Parathyroid adenoma (tissue), 2 donors: Measurements from ENCODE around the gene PROM1.

ENCODE experiments used
- H2AFZ ChIP-seq: fragments of 300-600 bp; sonication (generic); one replicate; pipeline ENCODE4 v1.7.0; 2017; ENCODE audit warnings: antibody characterized with exemption, mild to moderate bottlenecking
- H3K27ac ChIP-seq: fragments of 300-600 bp; sonication (generic); one replicate; pipeline ENCODE4 v1.7.0; 2017
- H3K27me3 ChIP-seq: fragments of 300-600 bp; sonication (generic); one replicate; pipeline ENCODE4 v1.7.0; 2017; ENCODE audit warnings: low read length; ENCODE audit not compliant: control insufficient read depth, insufficient read depth
- H3K36me3 ChIP-seq: fragments of 300-600 bp; sonication (generic); one replicate; pipeline ENCODE4 v1.7.0; 2017; ENCODE audit warnings: low read length; ENCODE audit not compliant: control insufficient read depth, insufficient read depth
- H3K4me1 ChIP-seq: fragments of 300-600 bp; sonication (generic); one replicate; pipeline ENCODE4 v1.7.0; 2017; ENCODE audit warnings: control low read depth
- H3K4me2 ChIP-seq: fragments of 300-600 bp; sonication (generic); one replicate; pipeline ENCODE4 v1.7.0; 2017; ENCODE audit warnings: low read length
- H3K4me3 ChIP-seq: fragments of 300-600 bp; sonication (generic); one replicate; pipeline ENCODE4 v1.7.0; 2017; ENCODE audit warnings: low read depth, low read length
- H3K79me2 ChIP-seq: fragments of 300-600 bp; sonication (generic); one replicate; pipeline ENCODE4 v1.7.0; 2017; ENCODE audit warnings: control low read depth
- H3K9ac ChIP-seq: fragments of 300-600 bp; sonication (generic); one replicate; pipeline ENCODE4 v1.7.0; 2017; ENCODE audit warnings: mild to moderate bottlenecking
- H3K9me3 ChIP-seq: fragments of 300-600 bp; sonication (generic); one replicate; pipeline ENCODE4 v1.7.0; 2017; ENCODE audit warnings: low read length; ENCODE audit not compliant: control insufficient read depth
- TF ChIP-seq, protein P1 (sequence below): fragments of 300-600 bp; sonication (generic); IDR thresholded peaks from one replicate; pipeline ENCODE4 v1.7.0; 2017; ENCODE audit warnings: antibody characterized with exemption, mild to moderate bottlenecking
- donor health status: primary hyperparathyroidism.

PROM1 gene

DNA sequence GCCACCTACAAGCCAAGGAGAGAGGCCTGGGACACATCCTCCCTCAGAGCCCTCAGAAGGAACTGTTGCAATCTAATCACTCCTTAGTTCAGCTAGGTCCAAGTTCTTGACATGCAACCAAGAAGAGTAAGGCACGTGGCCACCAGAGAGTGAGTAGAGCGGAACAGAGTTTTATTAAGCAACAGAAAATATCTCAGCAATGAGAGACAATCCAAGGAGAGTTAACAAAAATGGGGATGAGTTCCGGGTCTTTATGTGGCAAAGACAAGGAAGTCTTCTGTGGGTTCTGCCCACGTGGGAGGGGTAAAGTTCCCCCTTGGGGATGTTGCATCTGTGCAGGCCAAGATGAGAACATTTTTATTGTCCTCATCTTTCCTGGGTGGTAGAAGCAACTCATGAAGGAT, 38.5 kb upstream of the PROM1 start:
- H3K36me3 ChIP-seq, result no peaks in the 10 kb centered on the region
- no peaks in the 10 kb centered on the region for H3K27me3 ChIP-seq
- H3K79me2 ChIP-seq, result no peaks in the 10 kb centered on the region
- no peaks in the 10 kb centered on the region for H3K9me3 ChIP-seq
- H3K4me2 ChIP-seq, result no peak overlapping the region
- no peak overlapping the region for H3K9ac ChIP-seq
- no peak overlapping the region for H3K27ac ChIP-seq
- TF ChIP-seq, protein P1, sequence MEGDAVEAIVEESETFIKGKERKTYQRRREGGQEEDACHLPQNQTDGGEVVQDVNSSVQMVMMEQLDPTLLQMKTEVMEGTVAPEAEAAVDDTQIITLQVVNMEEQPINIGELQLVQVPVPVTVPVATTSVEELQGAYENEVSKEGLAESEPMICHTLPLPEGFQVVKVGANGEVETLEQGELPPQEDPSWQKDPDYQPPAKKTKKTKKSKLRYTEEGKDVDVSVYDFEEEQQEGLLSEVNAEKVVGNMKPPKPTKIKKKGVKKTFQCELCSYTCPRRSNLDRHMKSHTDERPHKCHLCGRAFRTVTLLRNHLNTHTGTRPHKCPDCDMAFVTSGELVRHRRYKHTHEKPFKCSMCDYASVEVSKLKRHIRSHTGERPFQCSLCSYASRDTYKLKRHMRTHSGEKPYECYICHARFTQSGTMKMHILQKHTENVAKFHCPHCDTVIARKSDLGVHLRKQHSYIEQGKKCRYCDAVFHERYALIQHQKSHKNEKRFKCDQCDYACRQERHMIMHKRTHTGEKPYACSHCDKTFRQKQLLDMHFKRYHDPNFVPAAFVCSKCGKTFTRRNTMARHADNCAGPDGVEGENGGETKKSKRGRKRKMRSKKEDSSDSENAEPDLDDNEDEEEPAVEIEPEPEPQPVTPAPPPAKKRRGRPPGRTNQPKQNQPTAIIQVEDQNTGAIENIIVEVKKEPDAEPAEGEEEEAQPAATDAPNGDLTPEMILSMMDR, result no peak
- H2AFZ ChIP-seq, result no peak overlapping the region
- no peaks in the 10 kb centered on the region for H3K4me1 ChIP-seq
- H3K4me3 ChIP-seq, result no peak overlapping the region

DNA sequence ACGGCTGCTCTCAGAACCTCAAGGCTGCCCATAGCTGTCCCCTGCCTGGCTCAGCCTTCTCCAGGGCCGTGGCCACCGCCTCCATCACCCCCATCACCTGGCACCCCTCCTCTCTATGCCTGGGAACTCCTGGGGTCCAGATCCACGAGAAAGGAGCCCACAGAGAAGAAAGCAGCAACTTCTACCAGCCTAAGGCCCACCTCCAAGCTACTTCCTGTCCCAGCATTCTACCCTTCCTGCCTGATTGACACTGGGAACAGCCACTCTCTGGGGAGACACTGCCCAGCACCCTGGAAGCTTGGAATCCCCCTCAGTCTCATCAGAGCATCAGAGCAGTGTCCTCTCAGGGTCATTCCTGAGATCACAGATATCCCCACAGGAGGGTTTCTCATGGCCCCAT, 36.9 kb upstream of the PROM1 start:
- H3K4me2 ChIP-seq, result no peak overlapping the region
- H3K9me3 ChIP-seq, result no peaks in the 10 kb centered on the region
- no peaks in the 10 kb centered on the region for H3K79me2 ChIP-seq
- no peak overlapping the region for H3K27ac ChIP-seq
- H3K4me3 ChIP-seq, result no peak overlapping the region
- no peaks in the 10 kb centered on the region for H3K27me3 ChIP-seq
- H3K4me1 ChIP-seq, result no peaks in the 10 kb centered on the region
- TF ChIP-seq, protein P1, result no peak
- H3K9ac ChIP-seq, result no peak overlapping the region
- no peak overlapping the region for H2AFZ ChIP-seq
- no peaks in the 10 kb centered on the region for H3K36me3 ChIP-seq

DNA sequence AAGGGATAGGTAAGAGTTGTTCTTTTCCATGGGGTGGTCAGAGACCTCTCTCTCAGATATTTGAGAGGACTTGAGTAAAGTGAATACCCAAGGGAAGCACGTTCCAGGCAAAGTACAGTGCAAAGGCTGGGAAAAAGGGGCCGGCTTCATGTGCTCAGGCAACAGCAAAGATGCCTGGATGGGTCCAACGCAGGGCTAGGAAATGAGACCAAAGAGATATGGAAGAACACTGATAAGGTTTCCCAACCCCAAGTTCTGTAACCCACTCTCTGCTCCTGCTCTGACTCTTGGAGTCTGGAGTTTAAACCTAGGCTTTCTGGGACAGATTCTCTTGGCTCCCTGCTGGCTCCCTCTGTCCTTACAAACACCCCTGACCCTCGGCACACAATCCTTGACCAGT, 36.2 kb upstream of the PROM1 start:
- Histone ChIP-seq H3K9ac (no peak overlapping the region), H3K79me2 (no peaks in the 10 kb centered on the region), H3K4me1 (no peaks in the 10 kb centered on the region), H3K4me3 (no peak overlapping the region), H3K4me2 (no peak overlapping the region), H3K9me3 (no peaks in the 10 kb centered on the region), H3K27me3 (no peaks in the 10 kb centered on the region), H2AFZ (no peak overlapping the region), H3K27ac (no peak overlapping the region), H3K36me3 (no peaks in the 10 kb centered on the region)
- TF ChIP-seq, protein P1, result no peak

DNA sequence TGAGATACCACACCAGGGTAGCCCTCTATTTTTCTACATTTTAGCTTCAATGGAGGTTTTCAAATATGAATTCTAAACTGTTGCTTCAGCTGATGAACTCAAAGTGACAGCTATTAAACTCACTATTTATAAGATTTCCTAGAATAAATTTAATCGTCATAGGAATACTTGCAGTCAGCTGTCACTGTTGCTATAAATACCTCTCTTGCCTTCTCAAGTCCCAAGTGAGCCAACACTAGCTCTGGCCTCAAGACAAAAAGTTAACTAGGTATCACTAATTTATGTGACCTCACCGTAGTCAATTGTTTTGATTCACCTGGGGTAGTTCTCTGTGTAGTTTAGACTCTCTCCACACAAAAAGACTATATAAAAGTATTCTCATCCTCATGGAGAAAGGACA, 34.3 kb upstream of the PROM1 start:
- H3K36me3 ChIP-seq, result no peaks in the 10 kb centered on the region

DNA sequence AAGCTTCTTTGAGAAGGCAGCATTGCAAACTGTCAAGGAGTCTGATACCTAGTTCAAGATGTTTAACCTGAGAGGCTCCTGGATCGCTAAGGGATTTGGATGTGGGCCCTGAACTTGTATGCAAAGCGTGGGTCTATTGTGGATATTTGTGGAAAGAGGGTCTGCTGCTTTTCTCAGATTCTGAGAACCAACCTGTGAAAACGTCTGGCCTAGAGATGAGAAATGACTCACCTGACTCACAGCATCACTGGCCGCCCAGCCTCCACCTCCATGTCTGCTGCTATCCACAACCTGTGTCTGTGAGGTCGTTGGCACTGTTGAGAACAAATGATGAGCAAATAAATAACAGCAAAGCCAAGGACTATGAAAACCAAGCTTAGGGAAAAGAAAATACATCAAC, 33.3 kb upstream of the PROM1 start:
- H3K27ac ChIP-seq, result no peak overlapping the region
- no peaks in the 10 kb centered on the region for H3K9me3 ChIP-seq
- TF ChIP-seq, protein P1, result no peak
- H3K4me3 ChIP-seq, result no peak overlapping the region
- H3K36me3 ChIP-seq, result no peaks in the 10 kb centered on the region
- no peak overlapping the region for H2AFZ ChIP-seq
- H3K27me3 ChIP-seq, result no peaks in the 10 kb centered on the region
- no peak overlapping the region for H3K4me2 ChIP-seq
- H3K9ac ChIP-seq, result no peak overlapping the region
- no peaks in the 10 kb centered on the region for H3K4me1 ChIP-seq
- H3K79me2 ChIP-seq, result no peaks in the 10 kb centered on the region

More for the DNA sequence above, 34.3 kb upstream of the PROM1 start:
- Histone ChIP-seq H3K27ac (no peak overlapping the region), H3K4me3 (no peak overlapping the region), H3K27me3 (no peaks in the 10 kb centered on the region), H3K9me3 (no peaks in the 10 kb centered on the region), H3K4me2 (no peak overlapping the region), H3K9ac (no peak overlapping the region), H2AFZ (no peak overlapping the region), H3K79me2 (no peaks in the 10 kb centered on the region), H3K4me1 (no peaks in the 10 kb centered on the region)
- TF ChIP-seq, protein P1, result no peak
